NCI-H82 treated with DMSO at 0.1 percent for 48 hours (cell line): Measurements from ENCODE around the gene DPP6.
"Not testable (repeated sequence)": the region's sequence is repeated elsewhere in the genome, so short reads cannot be mapped to it uniquely, and the experiment has no call there.

Experiments used
- DNase-seq: peaks from one replicate; lab custom pipeline; 2025; ENCODE audit not compliant: unreplicated experiment; lab: John Stamatoyannopoulos, UW

DPP6 gene

GRCh38 chr7:154649015-154649414 is 596.8 kb downstream of the DPP6 start:
- DNase-seq = no peak

- DNase-seq = no peak
These were observed 597.2 kb downstream of the DPP6 start for GRCh38 chr7:154649434-154649833.

- no peak for DNase-seq
These were observed 598.1 kb downstream of the DPP6 start for GRCh38 chr7:154650275-154650674.

- DNase-seq = no peak
These were observed 599.3 kb downstream of the DPP6 start for GRCh38 chr7:154651501-154651900.

- no peak for DNase-seq
These were observed 600.4 kb downstream of the DPP6 start for GRCh38 chr7:154652564-154652963.

- DNase-seq = no peak
These were observed 601.1 kb downstream of the DPP6 start for GRCh38 chr7:154653281-154653680.

- DNase-seq = no peak
These were observed 604.4 kb downstream of the DPP6 start for GRCh38 chr7:154656618-154657017.

GRCh38 chr7:154666768-154667167 is 614.6 kb downstream of the DPP6 start:
- DNase-seq = no peak

- DNase-seq = no peak
These were observed 620.6 kb downstream of the DPP6 start for GRCh38 chr7:154672659-154673415.

GRCh38 chr7:154674191-154674590 is 622.0 kb downstream of the DPP6 start:
- DNase-seq = no peak

GRCh38 chr7:154675560-154675959 is 623.4 kb downstream of the DPP6 start:
- no peak for DNase-seq

GRCh38 chr7:154676033-154676421 is 623.8 kb downstream of the DPP6 start:
- DNase-seq = not testable (repeated sequence)

GRCh38 chr7:154676422-154677073 is 624.4 kb downstream of the DPP6 start:
- no peak for DNase-seq

GRCh38 chr7:154677454-154677853 is 625.3 kb downstream of the DPP6 start:
- DNase-seq = no peak

- DNase-seq = not testable (repeated sequence)
These were observed 625.9 kb downstream of the DPP6 start for GRCh38 chr7:154678001-154678550.

GRCh38 chr7:154679379-154680053 is 627.3 kb downstream of the DPP6 start:
- no peak for DNase-seq

- no peak for DNase-seq
These were observed 628.9 kb downstream of the DPP6 start for GRCh38 chr7:154680894-154681659.

GRCh38 chr7:154682003-154682402 is 629.8 kb downstream of the DPP6 start:
- DNase-seq = no peak

- DNase-seq = no peak
These were observed 632.7 kb downstream of the DPP6 start for GRCh38 chr7:154684666-154685563.

GRCh38 chr7:154685564-154685901 is 633.3 kb downstream of the DPP6 start:
- DNase-seq = no peak
